ENCODE data around the gene EFL1. TPM values are rescaled to one million over a fixed set of nuclear protein-coding genes. Genes with fewer than 3 reads are reported as not detected.
A peak's percentile ranks its signal among the peaks of the same experiment; 100 is the strongest.
"Not testable (repeated sequence)": the region's sequence is repeated elsewhere in the genome, so short reads cannot be mapped to it uniquely, and the experiment has no call there.

The EFL1 gene
- total and polyA plus RNA-seq, 9 of the 15 experiments (the other 6 are each of a cell fraction or from before 2014, with no cell fraction given) = 4.8 to 32.5 (median 16.9) TPM

DNA sequence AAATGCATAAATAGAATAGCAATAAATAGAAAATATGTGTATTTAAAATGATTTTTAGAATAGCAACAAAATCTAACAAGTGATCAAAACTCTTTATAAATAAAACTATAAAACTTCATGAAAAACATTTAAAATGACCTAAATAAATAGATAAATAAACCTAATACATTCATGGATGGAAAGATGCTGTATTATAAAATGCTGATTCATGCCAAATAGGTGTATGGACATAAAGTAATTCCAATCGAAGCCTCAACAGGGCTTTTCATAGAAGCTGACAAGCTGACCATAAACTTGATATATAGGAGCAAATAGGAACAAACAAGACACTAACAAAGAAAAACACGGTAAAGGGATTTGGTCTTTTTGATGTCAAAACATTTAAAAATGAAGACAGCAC is 46.4 kb downstream of the EFL1 start:
- H3K4me2 ChIP-seq (ENCODE audit: insufficient read depth, low read length); H3K4me3 ChIP-seq; BruUV-seq (replicated peaks); H3K4me1 ChIP-seq (replicated peaks in 1 of 2; ENCODE audit: control insufficient read depth in 2 of 2, insufficient read depth in 2 of 2, low read length in 2 of 2); H3K27ac ChIP-seq (ENCODE audit: extremely low read depth, low read depth, low read length); POLR2A ChIA-PET; intact Hi-C loops (cut with micrococcal nuclease); DNase-seq (ENCODE audit: extremely low read depth in 1 of 4, low spot score in 3 of 4); H3K9me1 ChIP-seq (ENCODE audit: control insufficient read depth, insufficient read depth, low read length); CTCF ChIA-PET (ENCODE audit: low intra/inter-chr PET ratio); H3K9ac ChIP-seq (ENCODE audit: insufficient read depth in 1 of 2, low read depth in 2 of 2, low read length in 2 of 2); H2AFZ ChIP-seq (ENCODE audit: low read depth, low read length); FAIRE-seq; H3K27me3 ChIP-seq (ENCODE audit: control insufficient read depth in 2 of 2, insufficient read depth in 2 of 2, low read length in 2 of 2); H3K9me3 ChIP-seq (replicated peaks; ENCODE audit: control insufficient read depth, insufficient read depth, low read depth, low read length); H3K79me2 ChIP-seq (ENCODE audit: control insufficient read depth, insufficient read depth, low read length); H4K20me1 ChIP-seq (replicated peaks; ENCODE audit: control insufficient read depth, insufficient read depth, low read length); ATAC-seq: not testable (repeated sequence)
- 63% methylated on average over 2 of the region's 2 CpGs for WGBS (ENCODE audit: insufficient coverage, low coverage, missing lambda C conversion rate)
- TF ChIP-seq ZNF316 (IDR thresholded peaks at IDR 0.05) (peak; percentile 83), C11orf30 (IDR thresholded peaks at IDR 0.05; ENCODE audit: low read depth) (peak; percentile 69), MAFG (tag; conservative IDR thresholded peaks at IDR 0.05) (peak; percentile 68), MAFF (IDR thresholded peaks at IDR 0.05; ENCODE audit: low read length) (peak; percentile 28; the same call in 1 of the 2 replicates)
- in situ Hi-C loops (cut with MboI) = loop anchor here (10.0 kb wide), 1 partner anchor 1909 kb away; no protein-coding TSS in a partner anchor
- H3K36me3 ChIP-seq (ENCODE audit: control insufficient read depth, insufficient read depth, low read length) = peaks cover 12% of the 10 kb centered on the region; the same call in 2 of the 3 replicates

DNA sequence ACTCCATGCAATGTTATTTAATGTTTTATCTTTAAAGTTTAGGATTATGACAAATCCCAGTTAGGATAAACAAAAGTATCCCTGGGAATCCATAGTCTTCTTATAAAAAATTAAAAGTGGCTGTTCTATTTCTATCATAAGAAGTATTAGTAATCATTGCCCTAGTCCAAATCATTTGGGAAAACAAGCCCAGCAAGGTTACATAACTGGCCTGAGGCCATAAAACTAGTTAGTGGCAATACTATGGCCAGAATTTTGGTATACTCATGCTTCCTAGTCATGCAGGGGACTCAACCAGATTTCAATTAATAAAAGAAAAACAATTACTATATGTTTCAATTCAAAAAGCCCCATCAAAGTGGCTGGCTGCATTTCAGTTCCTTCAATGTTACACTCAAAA is 50.3 kb downstream of the EFL1 start:
- H3K27me3 ChIP-seq (ENCODE audit: control insufficient read depth in 2 of 2, insufficient read depth in 2 of 2, low read length in 2 of 2); FAIRE-seq; H3K79me2 ChIP-seq (ENCODE audit: control insufficient read depth, insufficient read depth, low read length); H3K4me1 ChIP-seq (replicated peaks in 1 of 2; ENCODE audit: control insufficient read depth in 2 of 2, insufficient read depth in 2 of 2, low read length in 2 of 2); DNase-seq (ENCODE audit: extremely low read depth in 1 of 4, low spot score in 3 of 4); POLR2A ChIA-PET; H3K27ac ChIP-seq (ENCODE audit: extremely low read depth, low read depth, low read length); intact Hi-C loops (cut with micrococcal nuclease); H3K4me3 ChIP-seq; H3K9me1 ChIP-seq (ENCODE audit: control insufficient read depth, insufficient read depth, low read length); BruUV-seq (replicated peaks); CTCF ChIA-PET (ENCODE audit: low intra/inter-chr PET ratio); ATAC-seq; H3K36me3 ChIP-seq (ENCODE audit: control insufficient read depth, insufficient read depth, low read length); H3K9me3 ChIP-seq (replicated peaks; ENCODE audit: control insufficient read depth, insufficient read depth, low read depth, low read length); H4K20me1 ChIP-seq (replicated peaks; ENCODE audit: control insufficient read depth, insufficient read depth, low read length); H3K9ac ChIP-seq (ENCODE audit: insufficient read depth in 1 of 2, low read depth in 2 of 2, low read length in 2 of 2); H3K4me2 ChIP-seq (ENCODE audit: insufficient read depth, low read length); H2AFZ ChIP-seq (ENCODE audit: low read depth, low read length): not testable (repeated sequence)
- in situ Hi-C loops (cut with MboI) = loop anchor here (10.0 kb wide), 1 partner anchor 1913 kb away; no protein-coding TSS in a partner anchor

Measured in K562 (cell line).